NCI-H2107 (cell line): ENCODE data around the gene E2F4.

Experiments used
- DNase-seq: peaks from one replicate; lab custom pipeline; 2025; lab: John Stamatoyannopoulos, UW

E2F4 gene

GRCh38 chr16:67208154-67208896 lies 16.4 kb downstream of the E2F4 start:
- DNase-seq, result no peak

GRCh38 chr16:67209565-67209964 lies 17.6 kb downstream of the E2F4 start:
- DNase-seq, result no peak

DNA sequence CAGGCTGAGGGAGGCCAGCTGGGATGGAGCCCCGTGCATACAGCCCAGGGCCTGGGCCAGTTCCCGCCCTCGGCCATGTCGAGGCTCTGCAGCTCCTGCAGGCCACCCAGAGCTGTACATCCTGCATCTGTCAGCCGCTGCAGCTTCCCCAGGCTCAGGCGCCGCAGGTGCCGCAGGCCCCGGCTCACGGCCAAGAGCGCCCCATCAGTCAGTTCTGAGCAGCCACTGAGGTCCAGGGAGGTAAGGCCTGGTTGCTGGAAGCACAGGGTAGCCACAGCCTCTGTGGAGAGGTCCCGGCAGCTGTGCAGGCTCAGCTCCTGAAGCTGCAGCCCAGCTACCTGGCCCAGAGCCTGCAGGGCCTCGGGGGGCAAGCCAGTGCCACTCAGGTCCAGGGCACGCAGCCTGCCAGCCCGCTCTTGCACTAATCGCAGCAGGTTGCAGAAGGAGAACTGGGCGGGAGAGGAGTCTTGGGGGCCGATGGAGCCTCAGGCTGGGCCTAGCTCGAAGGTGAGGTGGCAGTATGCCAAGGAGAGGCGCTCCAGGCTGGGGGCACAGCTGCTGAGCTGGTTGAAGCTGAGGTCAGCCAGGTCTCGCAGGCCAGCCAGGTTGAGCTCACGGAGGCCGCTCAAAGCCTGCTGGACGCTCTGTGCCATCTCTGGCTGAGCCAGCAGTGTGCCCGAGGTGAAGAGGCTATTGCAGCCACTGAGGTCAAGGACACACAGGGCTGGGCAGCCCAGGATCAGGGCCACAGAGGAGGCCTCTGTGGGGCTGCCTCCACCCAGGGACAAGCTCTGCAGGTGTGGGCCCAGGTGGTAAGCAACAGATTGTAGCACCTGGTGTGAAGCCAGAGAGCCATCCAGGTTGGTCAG lies 18.3 kb downstream of the E2F4 start:
- no peak for DNase-seq

DNA sequence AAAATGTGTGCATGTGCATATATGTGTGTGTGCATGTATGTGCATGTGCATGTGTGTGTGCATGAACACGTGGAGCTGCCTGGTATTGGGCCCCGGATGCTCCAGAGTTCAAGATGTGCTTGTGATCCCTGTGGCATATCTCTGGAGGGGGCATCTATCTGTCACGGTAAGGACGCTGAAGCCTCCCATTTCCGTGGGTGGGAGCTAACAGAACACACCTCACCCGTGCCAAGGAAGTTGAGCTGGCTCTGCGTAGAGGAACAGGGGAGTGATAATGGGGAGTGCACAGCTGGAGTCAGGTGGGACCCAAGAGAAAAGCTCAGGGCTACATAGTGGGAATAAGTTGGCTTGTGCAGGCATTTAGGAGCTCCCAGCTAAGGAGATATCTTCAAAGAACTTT lies 19.7 kb downstream of the E2F4 start:
- no peak for DNase-seq

DNA sequence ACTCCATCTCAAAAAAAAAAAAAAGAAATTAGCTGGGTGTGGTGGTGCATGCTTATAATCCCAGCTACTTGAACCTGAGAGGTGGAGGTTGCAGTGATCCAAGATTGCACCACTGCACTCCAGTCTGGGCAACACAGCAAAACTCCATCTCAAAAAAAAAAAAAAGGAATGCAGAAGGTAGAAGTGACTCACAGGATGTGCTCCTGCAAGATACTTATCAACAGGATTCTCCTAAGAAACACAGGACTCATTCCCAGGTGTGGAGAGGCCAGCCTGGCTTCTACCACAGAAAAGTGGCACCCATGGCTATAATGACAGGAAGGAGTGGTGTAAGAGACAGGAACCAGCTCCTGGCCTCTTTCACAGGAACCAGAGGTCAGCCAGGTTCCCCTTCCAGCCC lies 20.8 kb downstream of the E2F4 start:
- no peak for DNase-seq

- DNase-seq, result no peak
Observed at GRCh38 chr16:67213197-67214019, 21.5 kb downstream of the E2F4 start.

DNA sequence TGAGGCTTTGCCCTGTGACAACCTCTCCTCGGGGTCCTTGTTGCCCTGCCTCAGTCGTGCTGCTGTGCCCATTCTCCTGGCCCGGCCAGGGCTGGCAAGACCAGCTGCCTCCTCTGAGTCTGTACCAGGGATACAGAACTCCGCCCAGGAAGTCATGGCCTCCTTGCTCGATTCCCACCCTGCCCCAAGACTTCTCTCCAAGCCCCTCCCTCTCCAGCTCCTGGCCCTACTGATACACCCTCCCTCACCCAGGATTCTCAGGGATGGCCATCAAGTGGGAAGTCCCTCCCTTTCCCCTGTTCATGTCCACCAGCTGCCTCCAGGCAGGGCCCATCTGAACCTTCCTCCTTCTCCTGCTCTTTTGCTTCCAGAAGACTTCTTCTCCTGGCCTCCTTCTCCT lies 23.8 kb downstream of the E2F4 start:
- no peak for DNase-seq

- no peak for DNase-seq
Observed at GRCh38 chr16:67216612-67217490, 24.9 kb downstream of the E2F4 start.

- DNase-seq, result no peak
Observed at GRCh38 chr16:67223992-67224391, 32.0 kb downstream of the E2F4 start.

- DNase-seq, result no peak
Observed at GRCh38 chr16:67226295-67226803, 34.4 kb downstream of the E2F4 start.

DNA sequence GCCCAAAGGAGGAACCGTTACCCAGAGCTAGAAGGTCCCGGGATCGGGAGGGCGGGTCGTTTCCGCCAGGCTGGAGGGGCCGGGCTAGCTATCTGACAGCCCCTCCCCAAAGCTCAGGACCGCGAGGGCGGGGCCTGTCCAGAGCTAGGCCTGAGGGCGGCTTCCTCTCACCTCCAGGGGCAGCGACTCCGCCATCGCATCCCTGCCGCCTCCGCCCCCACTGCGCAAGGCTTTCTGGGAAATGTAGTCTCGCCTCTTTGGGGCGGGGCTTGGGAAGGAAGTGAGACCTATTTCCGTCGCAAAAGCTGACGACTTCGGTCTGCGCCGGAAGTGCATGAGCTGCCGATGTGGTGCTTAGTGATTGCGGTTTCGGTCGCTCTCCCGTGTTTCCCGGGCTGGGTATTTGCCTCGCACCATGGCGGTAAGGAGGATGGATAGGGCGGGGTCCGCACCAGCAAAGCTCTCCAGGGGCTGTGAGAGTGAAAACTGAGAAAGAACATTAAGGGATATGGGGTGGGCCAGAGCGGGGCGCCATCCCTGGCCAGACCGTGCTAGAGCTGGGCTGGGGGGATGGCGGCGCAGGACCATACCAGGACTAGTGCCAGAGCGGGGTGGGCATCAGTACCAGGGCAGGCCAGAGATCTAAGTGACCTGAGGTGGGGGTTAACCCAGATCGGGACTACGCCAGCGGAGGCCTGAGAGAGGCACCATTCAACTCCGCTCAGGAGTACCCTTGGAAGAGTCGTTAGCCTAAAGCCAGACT lies 35.0 kb downstream of the E2F4 start, which contains the start of gene TMEM208:
Gene TMEM208, plus strand, starts transcription at position 327 of the 763 bp plus-strand sequence. Its CDS starts 89 bp downstream, at position 416.
- peak; percentile 93 for DNase-seq

- DNase-seq, result no peak
Observed at GRCh38 chr16:67227567-67227921, 35.6 kb downstream of the E2F4 start.

GRCh38 chr16:67228034-67228785 lies 36.3 kb downstream of the E2F4 start:
- no peak for DNase-seq

GRCh38 chr16:67228905-67229304 lies 37.0 kb downstream of the E2F4 start:
- no peak for DNase-seq

GRCh38 chr16:67229906-67230808 lies 38.2 kb downstream of the E2F4 start:
- DNase-seq, result no peak

- no peak for DNase-seq
Observed at GRCh38 chr16:67230809-67231660, 39.1 kb downstream of the E2F4 start.

GRCh38 chr16:67233596-67233995 lies 41.6 kb downstream of the E2F4 start:
- DNase-seq, result no peak

DNA sequence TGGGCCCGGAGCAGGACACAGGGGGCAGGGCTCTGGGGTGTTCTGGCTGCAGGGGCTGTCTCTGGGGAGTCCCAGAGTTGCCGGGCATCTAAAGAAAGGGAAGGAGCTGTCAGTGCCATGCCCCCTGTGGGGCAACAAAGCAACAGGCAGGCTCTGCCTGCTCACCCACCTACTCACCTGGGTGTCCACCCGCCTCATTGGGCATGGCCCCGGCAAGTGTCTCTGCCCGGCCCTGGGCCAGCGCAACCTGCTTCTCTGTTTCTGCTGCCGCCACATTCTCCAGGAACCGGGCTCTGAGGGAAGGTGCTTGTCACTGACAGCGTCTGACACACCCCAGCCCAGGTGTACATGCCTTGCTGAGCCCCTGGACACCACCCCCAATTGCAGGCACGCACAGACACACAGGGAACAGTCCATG lies 42.2 kb downstream of the E2F4 start:
- no peak for DNase-seq
